Gastroesophageal sphincter (tissue), 3 donors: ENCODE data around the gene CCSER2.

Source experiments
- CTCF ChIP-seq, 4 experiments: fragments of 200-600 bp in 2 of 4; fragments of 450-650 bp in 2 of 4; sonication (generic) in 1 of 4; IDR thresholded peaks; one replicate each; pipeline ENCODE4 v1.5.1; 2017 to 2019; ENCODE audit warnings: antibody characterized with exemption in 4 of 4, mild to moderate bottlenecking in 2 of 4, moderate library complexity in 2 of 4
- POLR2AphosphoS5 ChIP-seq: sonication (generic); formaldehyde crosslinking; IDR thresholded peaks from one replicate; pipeline ENCODE4 v1.6.1; 2017; ENCODE audit warnings: antibody characterized with exemption

- TF ChIP-seq CTCF (IDR thresholded peaks at IDR 0.05) = no peak
- TF ChIP-seq POLR2AphosphoS5 = no peak
Measured at GRCh38 chr10:84302223-84302622, 26.2 kb upstream of the CCSER2 start.
